Activated CD4-positive, alpha-beta memory T cell treated with anti-CD3 and anti-CD28 coated beads, Interleukin-2, amount 10 ng/mL, durations not matched to agents 7 days and 5 days (primary cell): Measurements from ENCODE around the gene SLC2A14. TPM values are rescaled to one million over a fixed set of nuclear protein-coding genes. Genes with fewer than 3 reads are reported as not detected.
"Not testable (repeated sequence)": the region's sequence is repeated elsewhere in the genome, so short reads cannot be mapped to it uniquely, and the experiment has no call there.

Source experiments
- CTCF ChIA-PET: fragments of 350-600 bp; sonication (Branson Sonifier 250); formaldehyde crosslinking; loops from one replicate; lab custom pipeline; 2021; ENCODE audit warnings: antibody characterized with exemption, inconsistent platforms; lab: Charles Lee
- POLR2A ChIA-PET: fragments of 350-600 bp; sonication (Branson Sonifier 250); formaldehyde crosslinking; loops from one replicate; lab custom pipeline; 2021; ENCODE audit warnings: antibody characterized with exemption; lab: Charles Lee
- DNase-seq: peaks from one replicate; pipeline ENCODE4 v3.0.0-alpha.2; 2020
- H3K27ac Mint-ChIP-seq: one replicate; pipeline ENCODE4 v1.8.0; 2021; ENCODE audit warnings: mild to moderate bottlenecking, mixed read lengths
- H3K27me3 Mint-ChIP-seq: one replicate; pipeline ENCODE4 v1.8.0; 2021; ENCODE audit warnings: mixed read lengths
- H3K36me3 Mint-ChIP-seq: one replicate; pipeline ENCODE4 v1.8.0; 2021; ENCODE audit warnings: low read depth, mixed read lengths
- H3K4me1 Mint-ChIP-seq: one replicate; pipeline ENCODE4 v1.8.0; 2021; ENCODE audit warnings: mixed read lengths
- H3K4me3 Mint-ChIP-seq: one replicate; pipeline ENCODE4 v1.8.0; 2021; ENCODE audit warnings: mild to moderate bottlenecking, mixed read lengths
- H3K9me3 Mint-ChIP-seq: one replicate; pipeline ENCODE4 v1.8.0; 2021; ENCODE audit warnings: mixed read lengths
- total RNA-seq, 2 experiments: library from RNA; stranded (reverse); gene quantifications; one replicate each; pipeline ENCODE4 v1.2.3, GENCODE V29; 2021

Gene SLC2A14
- total RNA-seq, 2 experiments from 2014 or later, result 15.8 to 18.6 TPM

DNA sequence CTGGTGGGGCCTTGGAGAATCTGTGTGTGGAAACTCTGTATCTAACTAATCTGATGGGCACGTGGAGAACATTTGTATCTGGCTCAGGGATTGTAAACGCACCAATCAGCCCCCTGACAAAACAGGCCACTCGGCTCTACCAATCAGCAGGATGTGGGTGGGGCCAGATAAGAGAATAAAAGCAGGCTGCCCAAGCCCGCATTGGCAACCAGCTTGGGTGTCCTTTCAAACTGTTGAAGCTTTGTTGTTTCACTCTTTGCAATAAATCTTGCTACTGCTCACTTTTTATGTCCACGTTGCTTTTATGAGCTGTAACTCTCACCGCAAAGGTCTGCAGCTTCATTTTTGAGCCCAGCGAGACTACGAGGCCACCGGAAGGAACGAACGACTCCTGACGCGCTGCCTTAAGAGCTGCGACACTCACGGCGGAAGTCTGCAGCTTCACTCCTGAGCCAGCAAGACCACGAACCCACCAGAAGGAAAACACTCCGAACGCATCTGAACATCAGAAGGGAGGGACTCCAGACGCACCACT is 9.8 kb downstream of the SLC2A14 start:
- peaks cover 12% of the 10 kb centered on the region for H3K4me1 Mint-ChIP-seq
- CTCF ChIA-PET, result interaction anchor here (0.5 to 1.2 kb wide), 9 partner anchors 9 to 369 kb away, joined by 3 to 6 read pairs (median 3); no protein-coding TSS in a partner anchor
- not testable (repeated sequence) for H3K36me3 Mint-ChIP-seq, H3K27me3 Mint-ChIP-seq, H3K4me3 Mint-ChIP-seq, H3K9me3 Mint-ChIP-seq
- peak; percentile 23 for DNase-seq
- POLR2A ChIA-PET, result interaction anchor here (1.0 to 1.2 kb wide), 5 partner anchors 63 to 108 kb away, joined by 3 to 4 read pairs (median 3); partner anchors contain the start of gene SLC2A3
- peak overlapping the region; percentile 61 for H3K27ac Mint-ChIP-seq

GRCh38 chr12:7862301-7862700 is 10.4 kb downstream of the SLC2A14 start:
- not testable (repeated sequence) for H3K36me3 Mint-ChIP-seq, H3K9me3 Mint-ChIP-seq, H3K4me3 Mint-ChIP-seq, DNase-seq, H3K27ac Mint-ChIP-seq, H3K27me3 Mint-ChIP-seq
- peaks cover 12% of the 10 kb centered on the region for H3K4me1 Mint-ChIP-seq
- POLR2A ChIA-PET, result interaction anchor here (1.0 to 1.2 kb wide), 4 partner anchors 64 to 109 kb away, joined by 3 to 4 read pairs (median 4); partner anchors contain the start of gene SLC2A3
- CTCF ChIA-PET, result interaction anchor here (0.6 to 3.1 kb wide), 8 partner anchors 9 to 219 kb away, joined by 3 to 15 read pairs (median 3); no protein-coding TSS in a partner anchor

GRCh38 chr12:7859552-7859951 is 13.2 kb downstream of the SLC2A14 start:
- Mint-ChIP-seq H3K4me3 (no peak overlapping the region), H3K4me1 (peaks cover 11% of the 10 kb centered on the region), H3K36me3 (no peaks in the 10 kb centered on the region), H3K27ac (no peak overlapping the region), H3K27me3 (peaks cover 9% of the 10 kb centered on the region), H3K9me3 (no peaks in the 10 kb centered on the region)
- DNase-seq, result no peak
- POLR2A ChIA-PET, result interaction anchor here (1.0 kb wide), 1 partner anchor 74 kb away, joined by 4 read pairs; no protein-coding TSS in a partner anchor
- CTCF ChIA-PET, result interaction anchor here (1.0 to 3.8 kb wide), 9 partner anchors 25 to 228 kb away, joined by 3 to 25 read pairs (median 6); no protein-coding TSS in a partner anchor

GRCh38 chr12:7857971-7858370 is 14.7 kb downstream of the SLC2A14 start:
- CTCF ChIA-PET, result no interaction called here

GRCh38 chr12:7856516-7856915 is 16.2 kb downstream of the SLC2A14 start:
- H3K4me1 Mint-ChIP-seq, result peaks cover 4% of the 10 kb centered on the region
- ChIA-PET POLR2A (no interaction called here), CTCF (interaction anchor here (0.7 to 1.2 kb wide), 2 partner anchors 10 to 176 kb away, joined by 3 to 4 read pairs; no protein-coding TSS in a partner anchor)
- H3K9me3 Mint-ChIP-seq, result no peaks in the 10 kb centered on the region
- DNase-seq, result no peak
- peaks cover 26% of the 10 kb centered on the region for H3K27me3 Mint-ChIP-seq
- H3K4me3 Mint-ChIP-seq, result no peak overlapping the region
- no peaks in the 10 kb centered on the region for H3K36me3 Mint-ChIP-seq
- no peak overlapping the region for H3K27ac Mint-ChIP-seq

More at GRCh38 chr12:7857971-7858370, 14.7 kb downstream of the SLC2A14 start:
- Mint-ChIP-seq H3K36me3 (no peaks in the 10 kb centered on the region), H3K4me1 (peaks cover 8% of the 10 kb centered on the region), H3K27ac (no peak overlapping the region), H3K27me3 (peaks cover 15% of the 10 kb centered on the region), H3K4me3 (no peak overlapping the region), H3K9me3 (no peaks in the 10 kb centered on the region)
- DNase-seq, result no peak
- POLR2A ChIA-PET, result no interaction called here

DNA sequence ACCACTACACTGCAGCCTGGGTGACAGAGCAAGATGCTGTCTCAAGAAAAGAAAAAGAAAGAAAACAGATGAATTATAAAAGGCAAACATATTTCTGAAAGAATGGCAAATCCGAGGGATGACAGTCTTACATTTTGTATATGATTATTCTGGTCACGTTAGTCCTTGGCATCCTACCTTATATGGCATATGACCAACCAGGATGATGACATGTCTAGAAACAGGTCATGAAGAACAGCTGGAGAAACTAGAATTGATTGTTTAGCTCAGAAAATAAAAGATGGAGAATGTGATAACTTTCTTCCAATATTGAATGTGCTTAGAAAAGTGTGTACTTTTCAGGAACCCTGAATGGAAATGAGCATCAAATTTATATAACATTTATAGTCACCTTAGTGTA is 19.2 kb downstream of the SLC2A14 start:
- POLR2A ChIA-PET, result no interaction called here
- CTCF ChIA-PET, result interaction anchor here (0.6 to 1.0 kb wide), 4 partner anchors 9 to 211 kb away, joined by 3 to 4 read pairs (median 4); no protein-coding TSS in a partner anchor
- Mint-ChIP-seq H3K4me1 (no peaks in the 10 kb centered on the region), H3K36me3 (no peaks in the 10 kb centered on the region), H3K27ac (no peak overlapping the region), H3K9me3 (no peaks in the 10 kb centered on the region), H3K27me3 (peaks cover 29% of the 10 kb centered on the region), H3K4me3 (no peak overlapping the region)
- no peak for DNase-seq

DNA sequence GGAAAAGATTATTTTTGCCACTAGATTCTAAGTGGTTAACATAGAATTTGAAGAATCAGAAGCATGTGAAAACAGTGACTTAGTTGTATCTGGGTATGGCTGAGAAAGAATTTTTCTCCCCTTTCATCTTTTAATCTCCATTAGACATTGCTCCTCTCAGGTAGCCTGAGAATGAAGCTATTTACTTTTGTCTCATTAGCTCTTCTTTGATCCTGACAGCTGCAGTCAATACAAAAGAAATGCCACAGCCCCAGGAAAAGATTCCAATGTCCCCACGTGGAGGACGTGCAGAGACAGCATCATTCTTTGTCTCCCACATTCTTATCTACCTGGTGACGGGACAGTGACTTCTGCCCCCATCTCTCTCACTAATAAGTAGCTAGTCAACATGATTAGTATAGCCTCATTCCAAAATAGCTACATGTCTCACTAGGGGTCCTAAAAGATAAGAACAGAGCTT is 21.1 kb downstream of the SLC2A14 start:
- DNase-seq, POLR2A ChIA-PET, H3K36me3 Mint-ChIP-seq, H3K4me3 Mint-ChIP-seq, H3K9me3 Mint-ChIP-seq, H3K27ac Mint-ChIP-seq, H3K4me1 Mint-ChIP-seq: not testable (repeated sequence)
- H3K27me3 Mint-ChIP-seq, result peaks cover 29% of the 10 kb centered on the region
- CTCF ChIA-PET, result interaction anchor here (0.5 kb wide), 1 partner anchor 104 kb away, joined by 3 read pairs; no protein-coding TSS in a partner anchor

DNA sequence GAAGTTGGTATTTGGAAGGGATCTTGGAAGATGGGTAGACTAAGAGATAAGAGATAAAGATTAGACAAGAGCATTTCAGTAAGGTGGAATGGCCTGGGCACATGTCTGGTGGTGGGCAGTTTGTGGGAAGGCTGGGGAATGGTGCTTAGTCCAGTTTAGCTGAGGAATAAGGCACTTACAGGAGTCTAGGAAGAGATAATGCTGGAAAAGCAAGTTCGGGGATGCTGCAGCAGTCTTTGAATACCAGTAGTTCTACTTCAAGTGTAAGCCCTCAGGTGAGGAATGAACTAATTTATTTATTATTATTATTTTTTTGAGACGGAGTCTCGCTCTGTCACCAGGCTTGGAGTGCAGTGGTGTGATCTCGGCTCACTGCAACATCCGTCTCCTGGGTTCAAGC is 22.6 kb downstream of the SLC2A14 start:
- H3K4me1 Mint-ChIP-seq, DNase-seq, H3K4me3 Mint-ChIP-seq, CTCF ChIA-PET, H3K36me3 Mint-ChIP-seq, POLR2A ChIA-PET, H3K9me3 Mint-ChIP-seq, H3K27ac Mint-ChIP-seq: not testable (repeated sequence)
- peaks cover 28% of the 10 kb centered on the region for H3K27me3 Mint-ChIP-seq

GRCh38 chr12:7848098-7848422 is 24.7 kb downstream of the SLC2A14 start:
- H3K4me1 Mint-ChIP-seq, H3K27ac Mint-ChIP-seq, H3K36me3 Mint-ChIP-seq, H3K4me3 Mint-ChIP-seq, CTCF ChIA-PET, H3K9me3 Mint-ChIP-seq, POLR2A ChIA-PET, DNase-seq: not testable (repeated sequence)
- H3K27me3 Mint-ChIP-seq, result peaks cover 26% of the 10 kb centered on the region

- H3K36me3 Mint-ChIP-seq, H3K27ac Mint-ChIP-seq, H3K4me1 Mint-ChIP-seq, H3K4me3 Mint-ChIP-seq, DNase-seq, POLR2A ChIA-PET, H3K9me3 Mint-ChIP-seq: not testable (repeated sequence)
- CTCF ChIA-PET, result interaction anchor here (1.4 kb wide), 1 partner anchor 8 kb away, joined by 3 read pairs; no protein-coding TSS in a partner anchor
- H3K27me3 Mint-ChIP-seq, result peaks cover 20% of the 10 kb centered on the region
Observed at GRCh38 chr12:7847226-7848097, 25.3 kb downstream of the SLC2A14 start.

- ChIA-PET CTCF (interaction anchor here (0.8 kb wide), 1 partner anchor 40 kb away, joined by 3 read pairs; no protein-coding TSS in a partner anchor), POLR2A (no interaction called here)
- H3K9me3 Mint-ChIP-seq, result no peaks in the 10 kb centered on the region
- H3K4me3 Mint-ChIP-seq, result no peak overlapping the region
- no peak for DNase-seq
- H3K27ac Mint-ChIP-seq, result no peak overlapping the region
- H3K36me3 Mint-ChIP-seq, result no peaks in the 10 kb centered on the region
- H3K4me1 Mint-ChIP-seq, result peaks cover 6% of the 10 kb centered on the region
- H3K27me3 Mint-ChIP-seq, result peaks cover 11% of the 10 kb centered on the region
Observed at GRCh38 chr12:7844116-7844515, 28.6 kb downstream of the SLC2A14 start.

- Mint-ChIP-seq H3K4me3 (peak overlapping the region; percentile 58), H3K27me3 (peaks cover 11% of the 10 kb centered on the region), H3K27ac (peak overlapping the region; percentile 65)
- H3K4me1 Mint-ChIP-seq, H3K36me3 Mint-ChIP-seq, DNase-seq, POLR2A ChIA-PET, CTCF ChIA-PET, H3K9me3 Mint-ChIP-seq: not testable (repeated sequence)
Observed at GRCh38 chr12:7843583-7843982, 29.1 kb downstream of the SLC2A14 start.

GRCh38 chr12:7843149-7843548 is 29.6 kb downstream of the SLC2A14 start:
- DNase-seq, H3K36me3 Mint-ChIP-seq, POLR2A ChIA-PET, H3K9me3 Mint-ChIP-seq, H3K27ac Mint-ChIP-seq, H3K4me1 Mint-ChIP-seq: not testable (repeated sequence)
- Mint-ChIP-seq H3K27me3 (peaks cover 11% of the 10 kb centered on the region), H3K4me3 (peak overlapping the region; percentile 21)
- CTCF ChIA-PET, result interaction anchor here (0.7 kb wide), 1 partner anchor 354 kb away, joined by 3 read pairs; no protein-coding TSS in a partner anchor
